IMR-90 (cell line): ENCODE measurements around the gene ATP6V0E2. TPM values are rescaled to one million over a fixed set of nuclear protein-coding genes. Genes with fewer than 3 reads are reported as not detected.

Experiments
- ATAC-seq: fragments of 200-7000 bp; cut with Tn5 transposase; 2 replicates; pipeline ENCODE4 v1.9.1; 2020; ENCODE audit warnings: low read depth, mild to moderate bottlenecking, moderate library complexity
- BruUV-seq: library from RNA; stranded (reverse); fragments of 400-500 nt; replicated peaks from 2 replicates; lab custom pipeline; 2021; lab: Mats Ljungman, UMichigan
- CTCF ChIA-PET: fragments of 300-600 bp; formaldehyde crosslinking; extraction: SDS; loops from one replicate; lab custom pipeline; 2021; ENCODE audit warnings: antibody characterized with exemption; lab: Yijun Ruan, JAX
- POLR2A ChIA-PET: fragments of 300-600 bp; sonication (Branson Sonifier 250); formaldehyde crosslinking; loops from one replicate; lab custom pipeline; 2022; ENCODE audit warnings: antibody characterized with exemption; ENCODE audit not compliant: unreplicated experiment; lab: Charles Lee
- DNase-seq: peaks from one replicate; pipeline ENCODE4 v3.0.0; 2013
- H2AFZ ChIP-seq: replicated peaks from 2 replicates; pipeline ENCODE3; 2013; ENCODE audit warnings: low read length, mild to moderate bottlenecking; ENCODE audit not compliant: poor library complexity
- H2AK5ac ChIP-seq: 2 replicates; pipeline ENCODE4 v1.6.1; 2013; ENCODE audit warnings: low read depth, low read length, inconsistent platforms
- H2AK9ac ChIP-seq: replicated peaks from 2 replicates; pipeline ENCODE3; 2013; ENCODE audit warnings: mild to moderate bottlenecking, low read depth, low read length, moderate library complexity; ENCODE audit not compliant: poor library complexity
- H2BK120ac ChIP-seq: 2 replicates; pipeline ENCODE4 v1.6.1; 2013; ENCODE audit warnings: low read depth, low read length, inconsistent platforms
- H2BK15ac ChIP-seq: 3 replicates; pipeline ENCODE4 v1.6.1; 2013; ENCODE audit warnings: low read depth, low read length, inconsistent platforms
- H2BK20ac ChIP-seq: 2 replicates; pipeline ENCODE4 v1.6.1; 2013; ENCODE audit warnings: low read depth, mild to moderate bottlenecking, inconsistent platforms, low read length, moderate library complexity
- H2BK5ac ChIP-seq: 2 replicates; pipeline ENCODE4 v1.6.1; 2013; ENCODE audit warnings: mild to moderate bottlenecking, low read depth, low read length, inconsistent platforms; ENCODE audit not compliant: poor library complexity, severe bottlenecking
- H3K14ac ChIP-seq: replicated peaks from 2 replicates; pipeline ENCODE4 v1.6.1; 2013; ENCODE audit warnings: low read depth, low read length, inconsistent platforms
- H3K18ac ChIP-seq: 2 replicates; pipeline ENCODE4 v1.6.1; 2013; ENCODE audit warnings: low read depth, low read length, control low read depth
- H3K23ac ChIP-seq: 2 replicates; pipeline ENCODE4 v1.6.1; 2013; ENCODE audit warnings: low read depth, low read length, inconsistent platforms
- H3K27ac ChIP-seq: 2 replicates; pipeline ENCODE4 v1.5.1; 2013; ENCODE audit warnings: mild to moderate bottlenecking, control low read depth, low read length; ENCODE audit not compliant: insufficient read depth
- H3K27me3 ChIP-seq: 2 replicates; pipeline ENCODE4 v1.6.1; 2013; ENCODE audit warnings: low read length; ENCODE audit not compliant: control insufficient read depth, insufficient read depth
- H3K36me3 ChIP-seq: 2 replicates; pipeline ENCODE4 v1.6.1; 2013; ENCODE audit warnings: low read length, mixed read lengths; ENCODE audit not compliant: control insufficient read depth, insufficient read depth
- H3K4ac ChIP-seq: 2 replicates; pipeline ENCODE4 v1.6.1; 2013; ENCODE audit warnings: low read depth, low read length, inconsistent platforms
- H3K4me1 ChIP-seq: 2 replicates; pipeline ENCODE4 v1.6.1; 2013; ENCODE audit warnings: low read length, mixed read lengths; ENCODE audit not compliant: control insufficient read depth, insufficient read depth
- H3K4me2 ChIP-seq: 2 replicates; pipeline ENCODE4 v1.6.1; 2013; ENCODE audit warnings: low read depth, mild to moderate bottlenecking, control low read depth, low read length, moderate library complexity
- H3K4me3 ChIP-seq: 2 replicates; pipeline ENCODE4 v1.5.1; 2013; ENCODE audit warnings: low read depth, mild to moderate bottlenecking, control low read depth, low read length, moderate library complexity; ENCODE audit not compliant: insufficient read depth
- H3K56ac ChIP-seq: 2 replicates; pipeline ENCODE4 v1.6.1; 2013; ENCODE audit warnings: low read length, inconsistent platforms; ENCODE audit not compliant: insufficient read depth; ENCODE audit errors: extremely low read depth
- H3K79me1 ChIP-seq, 2 experiments: 2 replicates each; pipeline ENCODE4 v1.6.1; 2013; ENCODE audit warnings: low read length in 2 of 2, inconsistent platforms in 1 of 2, low read depth in 1 of 2
- H3K9ac ChIP-seq: 2 replicates; pipeline ENCODE4 v1.6.1; 2013; ENCODE audit warnings: low read depth, low read length, control low read depth
- H3K9me1 ChIP-seq: 2 replicates; pipeline ENCODE4 v1.6.1; 2013; ENCODE audit warnings: low read length, inconsistent platforms; ENCODE audit not compliant: insufficient read depth
- H3K9me3 ChIP-seq: 2 replicates; pipeline ENCODE4 v1.6.1; 2013; ENCODE audit warnings: low read length; ENCODE audit not compliant: control insufficient read depth, insufficient read depth
- H4K20me1 ChIP-seq: 2 replicates; pipeline ENCODE4 v1.6.1; 2013; ENCODE audit warnings: low read length, inconsistent platforms; ENCODE audit not compliant: insufficient read depth
- H4K5ac ChIP-seq: 2 replicates; pipeline ENCODE4 v1.6.1; 2013; ENCODE audit warnings: mild to moderate bottlenecking, low read depth, low read length, control low read depth
- H4K8ac ChIP-seq, 2 experiments: 2 replicates each; pipeline ENCODE4 v1.6.1; 2013; ENCODE audit warnings: low read depth in 2 of 2, low read length in 2 of 2, control low read depth in 1 of 2, inconsistent platforms in 1 of 2
- H4K91ac ChIP-seq: 2 replicates; pipeline ENCODE4 v1.6.1; 2013; ENCODE audit warnings: low read depth, low read length, inconsistent platforms; ENCODE audit not compliant: insufficient read depth
- BHLHE40 ChIP-seq: fragments of 150-350 bp; IDR thresholded peaks from 2 replicates; pipeline ENCODE4 v1.6.1; 2016; ENCODE audit warnings: mild to moderate bottlenecking, low read depth, low read length
- CEBPB ChIP-seq: IDR thresholded peaks from 2 replicates; pipeline ENCODE4 v1.6.1; 2012; ENCODE audit warnings: low read depth, low read length, improper control_type of control experiment
- CHD1 ChIP-seq: IDR thresholded peaks from 2 replicates; pipeline ENCODE4 v1.6.1; 2012; ENCODE audit warnings: low read depth, low read length, improper control_type of control experiment
- CTCF ChIP-seq: conservative IDR thresholded peaks from 2 replicates; pipeline ENCODE4 v1.5.1; 2012; ENCODE audit warnings: mild to moderate bottlenecking, low read depth, low read length, improper control_type of control experiment
- ELK1 ChIP-seq: fragments of 150-350 bp; IDR thresholded peaks from 2 replicates; pipeline ENCODE4 v1.6.1; 2016; ENCODE audit warnings: low read depth, mild to moderate bottlenecking, low read length, moderate library complexity, borderline replicate concordance
- FOS ChIP-seq: fragments of 150-350 bp; IDR thresholded peaks from 2 replicates; pipeline ENCODE4 v1.6.1; 2016; ENCODE audit warnings: low read depth, low read length
- MAFK ChIP-seq: IDR thresholded peaks from 2 replicates; pipeline ENCODE4 v1.6.1; 2012; ENCODE audit warnings: low read depth, low read length, improper control_type of control experiment
- MAZ ChIP-seq: IDR thresholded peaks from 2 replicates; pipeline ENCODE4 v1.6.1; 2012; ENCODE audit warnings: low read depth, mild to moderate bottlenecking, low read length, improper control_type of control experiment, moderate library complexity, borderline replicate concordance
- MXI1 ChIP-seq: IDR thresholded peaks from 2 replicates; pipeline ENCODE4 v1.6.1; 2012; ENCODE audit warnings: low read depth, mild to moderate bottlenecking, low read length, moderate library complexity, borderline replicate concordance
- NFE2L2 ChIP-seq: fragments of 150-350 bp; IDR thresholded peaks from 2 replicates; pipeline ENCODE4 v1.6.1; 2016; ENCODE audit warnings: low read depth, mild to moderate bottlenecking, low read length
- POLR2A ChIP-seq: IDR thresholded peaks from 2 replicates; pipeline ENCODE4 v1.6.1; 2012; ENCODE audit warnings: mild to moderate bottlenecking, low read depth, low read length
- RAD21 ChIP-seq: IDR thresholded peaks from 2 replicates; pipeline ENCODE4 v1.6.1; 2012; ENCODE audit warnings: low read length, improper control_type of control experiment
- RCOR1 ChIP-seq: IDR thresholded peaks from 2 replicates; pipeline ENCODE4 v1.6.1; 2012; ENCODE audit warnings: mild to moderate bottlenecking, low read length, improper control_type of control experiment; ENCODE audit not compliant: insufficient replicate concordance
- RFX5 ChIP-seq: IDR thresholded peaks from 2 replicates; pipeline ENCODE4 v1.8.0; 2012; ENCODE audit warnings: low read depth, mild to moderate bottlenecking, low read length, moderate library complexity
- SMC3 ChIP-seq: fragments of 150-350 bp; IDR thresholded peaks from 2 replicates; pipeline ENCODE4 v1.6.1; 2016; ENCODE audit warnings: low read depth, mild to moderate bottlenecking, antibody characterized with exemption, low read length, moderate library complexity
- USF2 ChIP-seq: fragments of 150-350 bp; IDR thresholded peaks from 2 replicates; pipeline ENCODE4 v1.6.1; 2017; ENCODE audit warnings: mild to moderate bottlenecking, antibody characterized with exemption, low read length, low read depth
- WGBS, 2 experiments: methylation state at CpG; one replicate each; pipeline versions ENCODE4 v1.1.5 to v1.1.7; 2013; ENCODE audit warnings: missing lambda C conversion rate in 2 of 2; ENCODE audit not compliant: insufficient read length in 1 of 2; ENCODE audit errors: extremely low coverage in 2 of 2; 5-methylcytosine and 5-hydroxymethylcytosine counted together
- dilution Hi-C: fragments of 300-500 bp; cut with HindIII; formaldehyde crosslinking; loops from one replicate; pipeline ENCODE4 v1.14.3; 2018; ENCODE audit warnings: low sequenced_read_pairs; ENCODE audit not compliant: unreplicated experiment
- in situ Hi-C: fragments of 300-500 bp; cut with MboI; formaldehyde crosslinking; loops from 3 replicates; pipeline ENCODE4 v1.14.3; 2019; ENCODE audit warnings: low sequenced_read_pairs, inconsistent platforms, mixed read lengths
- intact Hi-C: fragments of 100-400 bp; cut with micrococcal nuclease; formaldehyde crosslinking; loops from 2 replicates; pipeline ENCODE4 v1.10.0; 2022
- polyA plus RNA-seq, 3 experiments: library from polyadenylated mRNA; depleted of rRNA; stranded (reverse); fragments of >200 nt; gene quantifications; 2 replicates each; pipeline ENCODE4 v1.2.3, GENCODE V29; 2012; ENCODE audit warnings: low replicate concordance in 1 of 3
- total RNA-seq: library from RNA; depleted of rRNA; stranded (reverse); fragments of >200 nt; gene quantifications from 2 replicates; pipeline ENCODE4 v1.2.3, GENCODE V29; 2012

The ATP6V0E2 gene
- total and polyA plus RNA-seq, 2 of the 4 experiments (the other 2 are of a cell fraction), result 5.7 to 30.3 TPM

- Histone ChIP-seq H2BK120ac (no peak overlapping the region), H3K36me3 (no peaks in the 10 kb centered on the region), H3K18ac (no peak overlapping the region), H3K14ac (no peak overlapping the region), H3K27me3 (no peaks in the 10 kb centered on the region), H3K9me3 (no peaks in the 10 kb centered on the region), H3K79me1 (peaks cover 10 to 20% of the 10 kb centered on the region in 2 experiments; a peak in 3 of 4 replicates), H3K9ac (no peak overlapping the region), H2AFZ (no peak overlapping the region), H4K20me1 (no peaks in the 10 kb centered on the region; the same call in 1 of the 2 replicates), H4K91ac (no peak overlapping the region), H2BK15ac (no peak overlapping the region), H3K4me3 (no peak overlapping the region), H2BK5ac (no peak overlapping the region), H3K27ac (no peak overlapping the region), H3K9me1 (peaks cover 4% of the 10 kb centered on the region; the same call in 1 of the 2 replicates), H3K4me2 (no peak overlapping the region), H4K5ac (no peak overlapping the region), H3K23ac (no peak overlapping the region), H3K4ac (no peak overlapping the region), H4K8ac (no peak overlapping the region), H2BK20ac (no peak overlapping the region), H3K56ac (no peak overlapping the region), H3K4me1 (0 out of 2 replicates have a peak, but pooled peaks cover 3% of the 10 kb centered on the region), H2AK5ac (no peak overlapping the region), H2AK9ac (no peak overlapping the region)
- no CpG with 5 or more reads among the region's 5 CpGs for WGBS, 2 experiments
- ATAC-seq, result no peak
- TF ChIP-seq CEBPB, result no peak
- no peak for TF ChIP-seq MAZ
- TF ChIP-seq BHLHE40, result no peak
- TF ChIP-seq RAD21, result no peak
- no peak for TF ChIP-seq RCOR1
- no peak for TF ChIP-seq NFE2L2
- TF ChIP-seq POLR2A, result no peak
- no peak for TF ChIP-seq CTCF
- TF ChIP-seq MXI1, result no peak
- no peak for TF ChIP-seq MAFK
- no peak for TF ChIP-seq ELK1
- TF ChIP-seq USF2, result no peak
- TF ChIP-seq SMC3, result no peak
- TF ChIP-seq CHD1, result no peak
- TF ChIP-seq RFX5, result no peak
- TF ChIP-seq FOS, result no peak
- no peak for DNase-seq
- in situ Hi-C loops (no loop called here), dilution Hi-C loops (no loop called here), intact Hi-C loops (loop anchor here (2.0 kb wide), 1 partner anchor 33 kb away; the partner anchor contains the start of gene ATP6V0E2)
- ChIA-PET CTCF (interaction anchor here (0.7 to 0.9 kb wide), 2 partner anchors 10 to 81 kb away, joined by 3 read pairs; no protein-coding TSS in a partner anchor), POLR2A (no interaction called here)
- no TSS peak for BruUV-seq
Observed at GRCh38 chr7:149839933-149840332, 33.8 kb upstream of the ATP6V0E2 start.
